Esophagus squamous epithelium (tissue), 4 donors: Measurements from ENCODE around the gene MARCHF2.

Experiments used
- CTCF ChIP-seq, 6 experiments: fragments of 450-650 bp in 4 of 6; fragments of 200-600 bp in 2 of 6; sonication (generic) in 2 of 6; IDR thresholded peaks; one replicate each; pipeline ENCODE4 v1.5.1; 2016 to 2019; ENCODE audit warnings: antibody characterized with exemption in 6 of 6, mild to moderate bottlenecking in 4 of 6, moderate library complexity in 4 of 6
- POLR2A ChIP-seq, 4 donors: fragments of 450-650 bp; IDR thresholded peaks; one replicate each; pipeline ENCODE4 v1.6.1; 2017; ENCODE audit warnings: antibody characterized with exemption in 4 of 4, mild to moderate bottlenecking in 4 of 4, moderate library complexity in 3 of 4

GRCh38 chr19:8449830-8450229 is 36.7 kb downstream of the MARCHF2 start:
- TF ChIP-seq CTCF (IDR thresholded peaks at IDR 0.05) (no peak), POLR2A (IDR thresholded peaks at IDR 0.05) (no peak)
